ENCODE data around the gene MBD3L4. TPM values are rescaled to one million over a fixed set of nuclear protein-coding genes. Genes with fewer than 3 reads are reported as not detected.
A peak's percentile ranks its signal among the peaks of the same experiment; 100 is the strongest.

The MBD3L4 gene
- total and polyA plus RNA-seq, 4 donors = not detected

DNA sequence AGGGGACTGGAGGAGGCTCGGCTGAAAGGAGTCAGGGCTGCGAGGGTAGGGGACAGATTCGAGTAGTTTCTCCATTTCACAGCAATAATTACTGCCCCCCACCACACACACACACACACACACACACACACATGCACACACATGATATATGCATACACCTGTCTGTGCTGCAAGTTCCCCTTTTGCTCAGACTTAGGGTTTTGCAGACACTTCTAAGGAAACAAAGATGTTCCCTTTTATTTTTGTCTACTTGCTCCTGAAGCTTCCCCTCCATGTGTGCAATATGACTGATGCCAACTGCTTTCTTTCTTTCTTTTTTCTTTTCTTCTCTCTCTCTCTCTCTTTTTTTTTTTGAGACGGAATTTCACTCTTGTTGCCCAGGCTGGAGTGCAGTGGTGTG lies 32.1 kb downstream of the MBD3L4 start:
- DNase-seq (ENCODE audit: low read depth in 4 of 6, low spot score in 6 of 6) = no peak
- WGBS (ENCODE audit: insufficient coverage) = 60% methylated on average over 1 of the region's 4 CpGs
- Histone ChIP-seq H3K27me3 (ENCODE audit: control insufficient read depth, insufficient read depth, low read length) (no peaks in the 10 kb centered on the region), H3K9me3 (ENCODE audit: control insufficient read depth, insufficient read depth, low read length) (no peaks in the 10 kb centered on the region), H3K27ac (ENCODE audit: low read depth, low read length) (no peak overlapping the region), H3K4me1 (ENCODE audit: control insufficient read depth, insufficient read depth, low read length) (no peaks in the 10 kb centered on the region), H3K36me3 (ENCODE audit: control insufficient read depth, insufficient read depth, low read length) (no peaks in the 10 kb centered on the region), H3K4me3 (ENCODE audit: low read depth, low read length) (no peak overlapping the region)

GRCh38 chr19:7006135-7006704 lies 33.8 kb downstream of the MBD3L4 start:
- Histone ChIP-seq H3K4me3 (ENCODE audit: low read depth, low read length) (no peak overlapping the region), H3K36me3 (ENCODE audit: control insufficient read depth, insufficient read depth, low read length) (no peaks in the 10 kb centered on the region), H3K27ac (ENCODE audit: low read depth, low read length) (no peak overlapping the region), H3K27me3 (ENCODE audit: control insufficient read depth, insufficient read depth, low read length) (no peaks in the 10 kb centered on the region), H3K9me3 (ENCODE audit: control insufficient read depth, insufficient read depth, low read length) (no peaks in the 10 kb centered on the region), H3K4me1 (ENCODE audit: control insufficient read depth, insufficient read depth, low read length) (no peaks in the 10 kb centered on the region)
- DNase-seq (ENCODE audit: low read depth in 4 of 6, low spot score in 6 of 6) = no peak
- 84% methylated on average over 10 of the region's 11 CpGs for WGBS (ENCODE audit: insufficient coverage)

- Histone ChIP-seq H3K27ac (ENCODE audit: low read depth, low read length) (no peak overlapping the region), H3K9me3 (ENCODE audit: control insufficient read depth, insufficient read depth, low read length) (no peaks in the 10 kb centered on the region), H3K4me3 (ENCODE audit: low read depth, low read length) (no peak overlapping the region), H3K4me1 (ENCODE audit: control insufficient read depth, insufficient read depth, low read length) (no peaks in the 10 kb centered on the region), H3K27me3 (ENCODE audit: control insufficient read depth, insufficient read depth, low read length) (no peaks in the 10 kb centered on the region), H3K36me3 (ENCODE audit: control insufficient read depth, insufficient read depth, low read length) (no peaks in the 10 kb centered on the region)
- DNase-seq (ENCODE audit: low read depth in 4 of 6, low spot score in 6 of 6) = peak in 4 of 6 donors; percentile 11 to 75 (median 37)
- 95% methylated on average over 6 of the region's 18 CpGs for WGBS (ENCODE audit: insufficient coverage)
Measured at GRCh38 chr19:7004313-7004931, 35.6 kb downstream of the MBD3L4 start.

DNA sequence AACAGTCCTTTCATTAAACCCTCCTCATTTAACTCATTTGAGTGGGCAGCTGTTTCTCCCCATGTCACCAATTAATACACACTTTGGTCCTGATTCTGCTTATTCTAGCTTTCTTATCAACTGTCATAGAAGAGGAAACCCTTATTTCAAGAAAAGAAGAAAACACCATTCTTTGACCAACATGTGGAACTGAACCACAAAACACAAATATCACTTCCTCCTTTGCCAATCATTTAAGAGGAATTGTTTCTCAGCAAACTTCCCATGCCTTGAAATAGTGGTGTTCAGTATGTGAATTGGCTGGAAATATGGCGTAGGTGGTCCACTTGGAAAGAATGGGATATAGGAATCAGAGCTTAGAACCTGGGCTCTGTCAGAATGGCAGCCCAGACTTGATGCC lies 39.2 kb downstream of the MBD3L4 start:
- Histone ChIP-seq H3K27me3 (ENCODE audit: control insufficient read depth, insufficient read depth, low read length) (no peaks in the 10 kb centered on the region), H3K4me1 (ENCODE audit: control insufficient read depth, insufficient read depth, low read length) (no peaks in the 10 kb centered on the region), H3K9me3 (ENCODE audit: control insufficient read depth, insufficient read depth, low read length) (no peaks in the 10 kb centered on the region), H3K4me3 (ENCODE audit: low read depth, low read length) (no peak overlapping the region), H3K36me3 (ENCODE audit: control insufficient read depth, insufficient read depth, low read length) (no peaks in the 10 kb centered on the region), H3K27ac (ENCODE audit: low read depth, low read length) (no peak overlapping the region)
- DNase-seq (ENCODE audit: low read depth in 4 of 6, low spot score in 6 of 6) = no peak
- WGBS (ENCODE audit: insufficient coverage) = 64% methylated on average over 1 of the region's 1 CpG

DNA sequence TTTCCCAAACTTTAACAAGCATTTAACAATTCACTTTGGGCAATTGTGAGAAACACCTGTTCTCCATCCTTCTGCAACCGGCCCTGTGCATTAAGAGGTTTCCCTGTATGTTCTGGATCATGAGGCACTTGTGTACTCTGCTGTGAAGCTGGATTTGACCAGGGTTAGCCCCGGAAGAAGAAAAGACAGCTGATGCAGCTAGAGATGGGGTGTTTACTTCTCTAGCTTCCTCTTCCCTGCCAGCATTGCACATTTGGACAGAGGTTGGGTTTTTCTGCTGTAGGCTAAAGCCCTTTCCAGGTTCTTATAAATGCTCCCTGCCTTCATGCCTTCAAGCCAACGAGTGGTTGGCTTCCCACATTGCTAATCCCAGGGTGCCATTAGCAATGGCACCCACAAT lies 39.6 kb downstream of the MBD3L4 start:
- DNase-seq (ENCODE audit: low read depth in 4 of 6, low spot score in 6 of 6) = no peak
- Histone ChIP-seq H3K27me3 (ENCODE audit: control insufficient read depth, insufficient read depth, low read length) (no peaks in the 10 kb centered on the region), H3K36me3 (ENCODE audit: control insufficient read depth, insufficient read depth, low read length) (no peaks in the 10 kb centered on the region), H3K4me1 (ENCODE audit: control insufficient read depth, insufficient read depth, low read length) (no peaks in the 10 kb centered on the region), H3K27ac (ENCODE audit: low read depth, low read length) (no peak overlapping the region), H3K4me3 (ENCODE audit: low read depth, low read length) (no peak overlapping the region), H3K9me3 (ENCODE audit: control insufficient read depth, insufficient read depth, low read length) (no peaks in the 10 kb centered on the region)
- 35% methylated on average over 2 of the region's 3 CpGs for WGBS (ENCODE audit: insufficient coverage)

DNA sequence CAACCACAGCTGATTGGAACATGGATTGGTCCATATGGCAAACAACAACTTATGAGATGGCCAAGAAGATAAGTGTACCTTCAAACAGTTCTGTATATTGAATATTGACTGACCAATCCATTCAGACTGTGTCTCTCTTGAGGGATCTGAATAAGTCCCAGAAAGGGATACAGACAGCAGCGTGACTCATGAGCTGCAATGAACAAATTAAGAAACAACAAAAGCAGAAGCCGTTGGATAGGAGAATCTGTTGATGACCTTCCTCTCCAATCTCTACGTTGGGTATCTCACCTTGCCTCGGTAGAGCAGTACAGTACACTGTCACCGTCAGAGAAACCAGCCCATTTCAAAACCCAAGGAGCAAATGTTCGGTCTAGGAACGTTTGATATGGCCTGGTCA lies 40.0 kb downstream of the MBD3L4 start:
- no peak overlapping the region for H3K27ac ChIP-seq (ENCODE audit: low read depth, low read length)
- WGBS (ENCODE audit: insufficient coverage) = 70% methylated on average over 7 of the region's 7 CpGs

GRCh38 chr19:6997679-6998445 lies 42.1 kb downstream of the MBD3L4 start:
- Histone ChIP-seq H3K4me1 (ENCODE audit: control insufficient read depth, insufficient read depth, low read length) (no peaks in the 10 kb centered on the region), H3K27ac (ENCODE audit: low read depth, low read length) (no peak overlapping the region), H3K9me3 (ENCODE audit: control insufficient read depth, insufficient read depth, low read length) (no peaks in the 10 kb centered on the region), H3K36me3 (ENCODE audit: control insufficient read depth, insufficient read depth, low read length) (no peaks in the 10 kb centered on the region), H3K4me3 (ENCODE audit: low read depth, low read length) (no peak overlapping the region), H3K27me3 (ENCODE audit: control insufficient read depth, insufficient read depth, low read length) (no peaks in the 10 kb centered on the region)
- 77% methylated on average over 10 of the region's 15 CpGs for WGBS (ENCODE audit: insufficient coverage)
- DNase-seq (ENCODE audit: low read depth in 4 of 6, low spot score in 6 of 6) = no peak

More for the DNA sequence above, 40.0 kb downstream of the MBD3L4 start:
- no peaks in the 10 kb centered on the region for H3K27me3 ChIP-seq (ENCODE audit: control insufficient read depth, insufficient read depth, low read length)
- H3K4me3 ChIP-seq (ENCODE audit: low read depth, low read length) = no peak overlapping the region
- no peaks in the 10 kb centered on the region for H3K36me3 ChIP-seq (ENCODE audit: control insufficient read depth, insufficient read depth, low read length)
- no peak for DNase-seq (ENCODE audit: low read depth in 4 of 6, low spot score in 6 of 6)
- H3K4me1 ChIP-seq (ENCODE audit: control insufficient read depth, insufficient read depth, low read length) = no peaks in the 10 kb centered on the region
- no peaks in the 10 kb centered on the region for H3K9me3 ChIP-seq (ENCODE audit: control insufficient read depth, insufficient read depth, low read length)

GRCh38 chr19:6996810-6997209 lies 43.2 kb downstream of the MBD3L4 start:
- H3K9me3 ChIP-seq (ENCODE audit: control insufficient read depth, insufficient read depth, low read length) = no peaks in the 10 kb centered on the region
- H3K36me3 ChIP-seq (ENCODE audit: control insufficient read depth, insufficient read depth, low read length) = no peaks in the 10 kb centered on the region
- no peaks in the 10 kb centered on the region for H3K27me3 ChIP-seq (ENCODE audit: control insufficient read depth, insufficient read depth, low read length)
- no peaks in the 10 kb centered on the region for H3K4me1 ChIP-seq (ENCODE audit: control insufficient read depth, insufficient read depth, low read length)
- H3K4me3 ChIP-seq (ENCODE audit: low read depth, low read length) = no peak overlapping the region
- WGBS (ENCODE audit: insufficient coverage) = no CpG with 5 or more reads among the region's 4 CpGs
- no peak overlapping the region for H3K27ac ChIP-seq (ENCODE audit: low read depth, low read length)
- no peak for DNase-seq (ENCODE audit: low read depth in 4 of 6, low spot score in 6 of 6)

DNA sequence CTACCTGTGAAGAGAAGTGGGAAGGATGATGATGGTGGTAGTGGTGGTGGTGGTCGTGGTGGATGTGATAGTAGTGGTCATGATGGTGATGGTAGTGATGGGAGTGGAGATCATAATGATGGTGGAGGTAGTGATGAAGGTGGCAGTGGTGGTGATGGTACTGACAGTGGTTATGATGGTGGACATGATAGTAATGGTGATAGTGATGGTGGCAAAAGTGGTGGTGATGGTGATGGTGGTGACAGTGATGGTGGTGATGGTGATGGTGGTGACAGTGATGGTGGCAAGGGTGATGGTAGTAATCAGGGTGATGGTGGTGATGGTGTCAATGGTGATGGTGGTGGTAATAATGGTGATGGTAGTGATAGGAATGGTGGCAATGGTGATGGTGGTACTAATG lies 44.9 kb downstream of the MBD3L4 start:
- Histone ChIP-seq H3K4me1 (ENCODE audit: control insufficient read depth, insufficient read depth, low read length) (no peaks in the 10 kb centered on the region), H3K9me3 (ENCODE audit: control insufficient read depth, insufficient read depth, low read length) (no peaks in the 10 kb centered on the region), H3K27ac (ENCODE audit: low read depth, low read length) (no peak overlapping the region), H3K36me3 (ENCODE audit: control insufficient read depth, insufficient read depth, low read length) (no peaks in the 10 kb centered on the region), H3K27me3 (ENCODE audit: control insufficient read depth, insufficient read depth, low read length) (no peaks in the 10 kb centered on the region), H3K4me3 (ENCODE audit: low read depth, low read length) (no peak overlapping the region)
- WGBS (ENCODE audit: insufficient coverage) = 73% methylated on average over 1 of the region's 1 CpG
- DNase-seq (ENCODE audit: low read depth in 4 of 6, low spot score in 6 of 6) = no peak

DNA sequence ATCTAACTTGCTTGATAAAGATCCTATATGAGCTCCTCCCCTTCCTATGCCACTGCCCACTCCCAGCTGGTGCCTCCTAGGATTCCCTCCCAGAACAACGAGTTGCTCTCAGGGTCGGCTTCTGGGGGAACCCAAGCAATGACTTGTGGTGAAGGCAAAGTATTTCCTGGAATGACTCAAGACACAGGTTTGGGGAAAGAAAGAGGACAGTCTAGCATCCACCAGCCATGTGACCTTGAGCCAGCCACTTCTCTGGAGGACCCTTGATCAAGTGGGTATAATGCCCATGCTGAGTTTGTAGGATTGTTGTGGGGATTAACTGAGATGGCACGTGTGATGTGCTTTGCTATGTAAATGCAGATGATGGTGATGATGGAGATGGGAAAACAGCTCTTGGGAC lies 51.7 kb downstream of the MBD3L4 start:
- no peak for DNase-seq (ENCODE audit: low read depth in 4 of 6, low spot score in 6 of 6)

More for the DNA sequence above, 51.7 kb downstream of the MBD3L4 start:
- Histone ChIP-seq H3K27ac (ENCODE audit: low read depth, low read length) (no peak overlapping the region), H3K9me3 (ENCODE audit: control insufficient read depth, insufficient read depth, low read length) (peaks cover 3% of the 10 kb centered on the region), H3K4me3 (ENCODE audit: low read depth, low read length) (no peak overlapping the region), H3K4me1 (ENCODE audit: control insufficient read depth, insufficient read depth, low read length) (no peaks in the 10 kb centered on the region), H3K36me3 (ENCODE audit: control insufficient read depth, insufficient read depth, low read length) (no peaks in the 10 kb centered on the region), H3K27me3 (ENCODE audit: control insufficient read depth, insufficient read depth, low read length) (no peaks in the 10 kb centered on the region)
- 63% methylated on average over 2 of the region's 3 CpGs for WGBS (ENCODE audit: insufficient coverage)

Data from spinal cord (tissue), 10 donors.